LNCaP clone FGC (cell line): ENCODE data around the gene MYO16.

Source experiments
- DNase-seq: peaks from one replicate; pipeline ENCODE4 v3.0.0-alpha.2; 2011; ENCODE audit warnings: low read depth
- H3K4me3 ChIP-seq: 2 replicates; pipeline ENCODE4 v1.5.1; 2011; ENCODE audit warnings: mild to moderate bottlenecking, low read depth, low read length, control low read depth
- CTCF ChIP-seq: IDR thresholded peaks from 2 replicates; pipeline ENCODE4 v1.5.1; 2012; ENCODE audit warnings: mild to moderate bottlenecking; ENCODE audit not compliant: control insufficient read depth, insufficient read depth; ENCODE audit errors: extremely low read depth

Gene MYO16

GRCh38 chr13:109172136-109172535 lies 542.7 kb downstream of the MYO16 start:
- no peak overlapping the region for H3K4me3 ChIP-seq
- no peak for TF ChIP-seq CTCF
- no peak for DNase-seq

- no peak for TF ChIP-seq CTCF
- DNase-seq: no peak
- H3K4me3 ChIP-seq: no peak overlapping the region
Measured at GRCh38 chr13:109175666-109176065, 546.3 kb downstream of the MYO16 start.

GRCh38 chr13:109180905-109181425 lies 551.6 kb downstream of the MYO16 start:
- no peak for TF ChIP-seq CTCF
- no peak overlapping the region for H3K4me3 ChIP-seq
- DNase-seq: no peak

GRCh38 chr13:109182777-109183465 lies 553.5 kb downstream of the MYO16 start:
- no peak for TF ChIP-seq CTCF
- H3K4me3 ChIP-seq: no peak overlapping the region
- DNase-seq: no peak

GRCh38 chr13:109191413-109191812 lies 562.0 kb downstream of the MYO16 start:
- no peak for DNase-seq
- no peak for TF ChIP-seq CTCF

GRCh38 chr13:109192306-109192705 lies 562.9 kb downstream of the MYO16 start:
- DNase-seq: no peak
- H3K4me3 ChIP-seq: no peak overlapping the region
- no peak for TF ChIP-seq CTCF

More at GRCh38 chr13:109191413-109191812, 562.0 kb downstream of the MYO16 start:
- H3K4me3 ChIP-seq: no peak overlapping the region

- TF ChIP-seq CTCF: no peak
- no peak overlapping the region for H3K4me3 ChIP-seq
- DNase-seq: no peak
Measured at GRCh38 chr13:109196948-109197347, 567.5 kb downstream of the MYO16 start.
